ENCODE data around the gene DNAH6.

Gene DNAH6

GRCh38 chr2:84748341-84748740, 232.0 kb downstream of the DNAH6 start:
- no peaks in the 10 kb centered on the region for H3K9me3 ChIP-seq (ENCODE audit: insufficient read depth, low read length)
- no peak for DNase-seq (ENCODE audit: low read depth, low spot score)
- no peaks in the 10 kb centered on the region for H3K27me3 ChIP-seq (ENCODE audit: insufficient read depth, insufficient read length)
- TF ChIP-seq SUZ12 (IDR thresholded peaks at IDR 0.05; ENCODE audit: extremely low read depth, insufficient read depth, insufficient read length) (no peak), ZNF274 (IDR thresholded peaks at IDR 0.05; ENCODE audit: low read depth, low read length) (no peak), YY1 (IDR thresholded peaks at IDR 0.05; ENCODE audit: insufficient read depth, insufficient read length) (no peak)
- H3K36me3 ChIP-seq (ENCODE audit: insufficient read depth, insufficient read length, low read length) = no peaks in the 10 kb centered on the region
- H3K4me1 ChIP-seq (ENCODE audit: insufficient read depth, insufficient read length) = no peaks in the 10 kb centered on the region
- no peak overlapping the region for H3K9ac ChIP-seq (ENCODE audit: insufficient read length, low read depth)
- H3K4me3 ChIP-seq (ENCODE audit: insufficient read length, low read depth) = no peak overlapping the region

- no peaks in the 10 kb centered on the region for H3K9me3 ChIP-seq (ENCODE audit: insufficient read depth, low read length)
- H3K36me3 ChIP-seq (ENCODE audit: insufficient read depth, insufficient read length, low read length) = no peaks in the 10 kb centered on the region
- no peaks in the 10 kb centered on the region for H3K4me1 ChIP-seq (ENCODE audit: insufficient read depth, insufficient read length)
- no peak for DNase-seq (ENCODE audit: low read depth, low spot score)
- no peak for TF ChIP-seq SUZ12 (IDR thresholded peaks at IDR 0.05; ENCODE audit: extremely low read depth, insufficient read depth, insufficient read length)
- no peak for TF ChIP-seq ZNF274 (IDR thresholded peaks at IDR 0.05; ENCODE audit: low read depth, low read length)
- TF ChIP-seq YY1 (IDR thresholded peaks at IDR 0.05; ENCODE audit: insufficient read depth, insufficient read length) = no peak
- no peak overlapping the region for H3K4me3 ChIP-seq (ENCODE audit: insufficient read length, low read depth)
- no peaks in the 10 kb centered on the region for H3K27me3 ChIP-seq (ENCODE audit: insufficient read depth, insufficient read length)
- H3K9ac ChIP-seq (ENCODE audit: insufficient read length, low read depth) = no peak overlapping the region
These were observed 233.1 kb downstream of the DNAH6 start for GRCh38 chr2:84749442-84749841.

- DNase-seq (ENCODE audit: low read depth, low spot score) = no peak
These were observed 238.8 kb downstream of the DNAH6 start for GRCh38 chr2:84755096-84755495.

GRCh38 chr2:84757648-84758047, 241.3 kb downstream of the DNAH6 start:
- DNase-seq (ENCODE audit: low read depth, low spot score) = no peak
- H3K4me3 ChIP-seq (ENCODE audit: insufficient read length, low read depth) = no peak overlapping the region
- no peak overlapping the region for H3K9ac ChIP-seq (ENCODE audit: insufficient read length, low read depth)
- no peaks in the 10 kb centered on the region for H3K4me1 ChIP-seq (ENCODE audit: insufficient read depth, insufficient read length)
- no peaks in the 10 kb centered on the region for H3K9me3 ChIP-seq (ENCODE audit: insufficient read depth, low read length)
- H3K36me3 ChIP-seq (ENCODE audit: insufficient read depth, insufficient read length, low read length) = no peaks in the 10 kb centered on the region
- TF ChIP-seq SUZ12 (IDR thresholded peaks at IDR 0.05; ENCODE audit: extremely low read depth, insufficient read depth, insufficient read length) = no peak
- TF ChIP-seq ZNF274 (IDR thresholded peaks at IDR 0.05; ENCODE audit: low read depth, low read length) = no peak
- TF ChIP-seq YY1 (IDR thresholded peaks at IDR 0.05; ENCODE audit: insufficient read depth, insufficient read length) = no peak
- no peaks in the 10 kb centered on the region for H3K27me3 ChIP-seq (ENCODE audit: insufficient read depth, insufficient read length)

More at GRCh38 chr2:84755096-84755495, 238.8 kb downstream of the DNAH6 start:
- Histone ChIP-seq H3K9ac (ENCODE audit: insufficient read length, low read depth) (no peak overlapping the region), H3K27me3 (ENCODE audit: insufficient read depth, insufficient read length) (no peaks in the 10 kb centered on the region), H3K9me3 (ENCODE audit: insufficient read depth, low read length) (no peaks in the 10 kb centered on the region), H3K4me3 (ENCODE audit: insufficient read length, low read depth) (no peak overlapping the region), H3K4me1 (ENCODE audit: insufficient read depth, insufficient read length) (no peaks in the 10 kb centered on the region), H3K36me3 (ENCODE audit: insufficient read depth, insufficient read length, low read length) (no peaks in the 10 kb centered on the region)
- TF ChIP-seq YY1 (IDR thresholded peaks at IDR 0.05; ENCODE audit: insufficient read depth, insufficient read length) = no peak
- TF ChIP-seq SUZ12 (IDR thresholded peaks at IDR 0.05; ENCODE audit: extremely low read depth, insufficient read depth, insufficient read length) = no peak
- no peak for TF ChIP-seq ZNF274 (IDR thresholded peaks at IDR 0.05; ENCODE audit: low read depth, low read length)

GRCh38 chr2:84766791-84767190, 250.5 kb downstream of the DNAH6 start:
- Histone ChIP-seq H3K4me1 (ENCODE audit: insufficient read depth, insufficient read length) (no peaks in the 10 kb centered on the region), H3K9ac (ENCODE audit: insufficient read length, low read depth) (no peak overlapping the region), H3K36me3 (ENCODE audit: insufficient read depth, insufficient read length, low read length) (no peaks in the 10 kb centered on the region), H3K4me3 (ENCODE audit: insufficient read length, low read depth) (no peak overlapping the region), H3K27me3 (ENCODE audit: insufficient read depth, insufficient read length) (no peaks in the 10 kb centered on the region), H3K9me3 (ENCODE audit: insufficient read depth, low read length) (peaks cover 7% of the 10 kb centered on the region; the same call in 1 of the 2 replicates)
- TF ChIP-seq YY1 (IDR thresholded peaks at IDR 0.05; ENCODE audit: insufficient read depth, insufficient read length) = no peak
- no peak for TF ChIP-seq ZNF274 (IDR thresholded peaks at IDR 0.05; ENCODE audit: low read depth, low read length)
- TF ChIP-seq SUZ12 (IDR thresholded peaks at IDR 0.05; ENCODE audit: extremely low read depth, insufficient read depth, insufficient read length) = no peak
- DNase-seq (ENCODE audit: low read depth, low spot score) = no peak

GRCh38 chr2:84768840-84769239, 252.5 kb downstream of the DNAH6 start:
- H3K27me3 ChIP-seq (ENCODE audit: insufficient read depth, insufficient read length) = no peaks in the 10 kb centered on the region
- H3K4me1 ChIP-seq (ENCODE audit: insufficient read depth, insufficient read length) = no peaks in the 10 kb centered on the region
- no peaks in the 10 kb centered on the region for H3K36me3 ChIP-seq (ENCODE audit: insufficient read depth, insufficient read length, low read length)

GRCh38 chr2:84770280-84770679, 254.0 kb downstream of the DNAH6 start:
- H3K27me3 ChIP-seq (ENCODE audit: insufficient read depth, insufficient read length) = no peaks in the 10 kb centered on the region
- peaks cover 7% of the 10 kb centered on the region; the same call in 1 of the 2 replicates for H3K9me3 ChIP-seq (ENCODE audit: insufficient read depth, low read length)
- H3K36me3 ChIP-seq (ENCODE audit: insufficient read depth, insufficient read length, low read length) = no peaks in the 10 kb centered on the region
- DNase-seq (ENCODE audit: low read depth, low spot score) = no peak
- no peaks in the 10 kb centered on the region for H3K4me1 ChIP-seq (ENCODE audit: insufficient read depth, insufficient read length)
- TF ChIP-seq YY1 (IDR thresholded peaks at IDR 0.05; ENCODE audit: insufficient read depth, insufficient read length) (no peak), SUZ12 (IDR thresholded peaks at IDR 0.05; ENCODE audit: extremely low read depth, insufficient read depth, insufficient read length) (no peak), ZNF274 (IDR thresholded peaks at IDR 0.05; ENCODE audit: low read depth, low read length) (no peak)
- no peak overlapping the region for H3K4me3 ChIP-seq (ENCODE audit: insufficient read length, low read depth)
- H3K9ac ChIP-seq (ENCODE audit: insufficient read length, low read depth) = no peak overlapping the region

More at GRCh38 chr2:84768840-84769239, 252.5 kb downstream of the DNAH6 start:
- Histone ChIP-seq H3K4me3 (ENCODE audit: insufficient read length, low read depth) (no peak overlapping the region), H3K9me3 (ENCODE audit: insufficient read depth, low read length) (peaks cover 7% of the 10 kb centered on the region; the same call in 1 of the 2 replicates), H3K9ac (ENCODE audit: insufficient read length, low read depth) (no peak overlapping the region)
- TF ChIP-seq SUZ12 (IDR thresholded peaks at IDR 0.05; ENCODE audit: extremely low read depth, insufficient read depth, insufficient read length) = no peak
- TF ChIP-seq YY1 (IDR thresholded peaks at IDR 0.05; ENCODE audit: insufficient read depth, insufficient read length) = no peak
- no peak for TF ChIP-seq ZNF274 (IDR thresholded peaks at IDR 0.05; ENCODE audit: low read depth, low read length)
- no peak for DNase-seq (ENCODE audit: low read depth, low spot score)

Measured in NT2/D1 (cell line).